Dendritic cell treated with granulocyte-macrophage colony-stimulating factor and Interleukin-4, amounts not matched to agents 40 ng/mL and 50 ng/mL, for 4 days (primary cell): ENCODE measurements around the gene NEK11.

Source experiments
- H3K27ac Mint-ChIP-seq: one replicate; pipeline ENCODE4 v1.8.0; 2022; ENCODE audit warnings: mild to moderate bottlenecking, mixed read lengths
- H3K27me3 Mint-ChIP-seq: one replicate; pipeline ENCODE4 v1.8.0; 2022; ENCODE audit warnings: mild to moderate bottlenecking, mixed read lengths
- H3K36me3 Mint-ChIP-seq: one replicate; pipeline ENCODE4 v1.8.0; 2022; ENCODE audit warnings: low read depth, mixed read lengths
- H3K4me1 Mint-ChIP-seq: one replicate; pipeline ENCODE4 v1.8.0; 2022; ENCODE audit warnings: low read depth, mixed read lengths
- H3K4me3 Mint-ChIP-seq: one replicate; pipeline ENCODE4 v1.8.0; 2022; ENCODE audit warnings: mild to moderate bottlenecking, moderate library complexity, mixed read lengths
- H3K9me3 Mint-ChIP-seq: one replicate; pipeline ENCODE4 v1.8.0; 2022; ENCODE audit warnings: mixed read lengths
- intact Hi-C: fragments of 100-400 bp; cut with micrococcal nuclease; formaldehyde crosslinking; loops from one replicate; pipeline ENCODE4 v1.15.0; 2022

Gene NEK11

GRCh38 chr3:131026321-131027151, at the start of gene NEK11, which contains the start of gene ASTE1:
NEK11 (plus strand) TSS chr3:131026877; CDS start chr3:131029709, 2,832 bp downstream.
ASTE1 (minus strand) TSS chr3:131026825; CDS start chr3:131025306, 1,519 bp downstream.
- H3K27ac Mint-ChIP-seq, result peak within 1 kb of the TSS; percentile 96
- H3K4me1 Mint-ChIP-seq, result peaks cover 41% of the 10 kb centered on the region
- no peaks in the 10 kb centered on the region for H3K27me3 Mint-ChIP-seq

GRCh38 chr3:130979117-130979516, 47.6 kb upstream of the NEK11 start:
- H3K36me3 Mint-ChIP-seq, result peaks cover 65% of the 10 kb centered on the region
- no peak overlapping the region for H3K4me3 Mint-ChIP-seq
- H3K9me3 Mint-ChIP-seq, result no peaks in the 10 kb centered on the region
- no peak overlapping the region for H3K27ac Mint-ChIP-seq
- intact Hi-C loops, result no loop called here
- H3K27me3 Mint-ChIP-seq, result no peaks in the 10 kb centered on the region
- H3K4me1 Mint-ChIP-seq, result no peaks in the 10 kb centered on the region

More at GRCh38 chr3:131026321-131027151, at the start of gene NEK11, which contains the start of gene ASTE1:
- Mint-ChIP-seq H3K9me3 (no peaks in the 10 kb centered on the region), H3K36me3 (peaks cover 20% of the 10 kb centered on the region), H3K4me3 (peak within 1 kb of the TSS; percentile 86)
- intact Hi-C loops, result loop anchor here (1.0 to 10.0 kb wide), 4 partner anchors 132 to 476 kb away; partner anchors contain the start of genes ATP2C1, MRPL3 and PIK3R4

GRCh38 chr3:130981469-130981868, 45.2 kb upstream of the NEK11 start:
- Mint-ChIP-seq H3K4me3 (no peak overlapping the region), H3K4me1 (no peaks in the 10 kb centered on the region), H3K27me3 (no peaks in the 10 kb centered on the region), H3K36me3 (peaks cover 56% of the 10 kb centered on the region), H3K27ac (no peak overlapping the region), H3K9me3 (no peaks in the 10 kb centered on the region)
- intact Hi-C loops, result no loop called here

- H3K4me3 Mint-ChIP-seq, result no peak overlapping the region
- peaks cover 18% of the 10 kb centered on the region for H3K4me1 Mint-ChIP-seq
- peaks cover 53% of the 10 kb centered on the region for H3K36me3 Mint-ChIP-seq
- intact Hi-C loops, result no loop called here
- H3K27me3 Mint-ChIP-seq, result no peaks in the 10 kb centered on the region
- no peaks in the 10 kb centered on the region for H3K9me3 Mint-ChIP-seq
- H3K27ac Mint-ChIP-seq, result peak overlapping the region; percentile 47
Observed at GRCh38 chr3:130990282-130990681, 36.4 kb upstream of the NEK11 start.

GRCh38 chr3:130991126-130991525, 35.6 kb upstream of the NEK11 start:
- no peak overlapping the region for H3K4me3 Mint-ChIP-seq
- intact Hi-C loops, result no loop called here
- H3K27me3 Mint-ChIP-seq, result no peaks in the 10 kb centered on the region
- peaks cover 47% of the 10 kb centered on the region for H3K36me3 Mint-ChIP-seq
- H3K9me3 Mint-ChIP-seq, result no peaks in the 10 kb centered on the region
- H3K4me1 Mint-ChIP-seq, result peaks cover 18% of the 10 kb centered on the region
- H3K27ac Mint-ChIP-seq, result peak overlapping the region; percentile 47

- intact Hi-C loops, result no loop called here
- Mint-ChIP-seq H3K4me1 (peaks cover 18% of the 10 kb centered on the region), H3K27me3 (no peaks in the 10 kb centered on the region), H3K9me3 (no peaks in the 10 kb centered on the region), H3K36me3 (peaks cover 36% of the 10 kb centered on the region), H3K27ac (no peak overlapping the region), H3K4me3 (no peak overlapping the region)
Observed at GRCh38 chr3:130992344-130992743, 34.3 kb upstream of the NEK11 start.

GRCh38 chr3:130997289-130997688, 29.4 kb upstream of the NEK11 start:
- H3K9me3 Mint-ChIP-seq, result no peaks in the 10 kb centered on the region
- H3K27ac Mint-ChIP-seq, result no peak overlapping the region
- peaks cover 23% of the 10 kb centered on the region for H3K36me3 Mint-ChIP-seq
- no peak overlapping the region for H3K4me3 Mint-ChIP-seq
- no peaks in the 10 kb centered on the region for H3K27me3 Mint-ChIP-seq
- intact Hi-C loops, result no loop called here
- H3K4me1 Mint-ChIP-seq, result no peaks in the 10 kb centered on the region

GRCh38 chr3:131001071-131001470, 25.6 kb upstream of the NEK11 start:
- intact Hi-C loops, result no loop called here
- no peaks in the 10 kb centered on the region for H3K27me3 Mint-ChIP-seq
- H3K9me3 Mint-ChIP-seq, result no peaks in the 10 kb centered on the region
- H3K27ac Mint-ChIP-seq, result no peak overlapping the region
- peaks cover 43% of the 10 kb centered on the region for H3K36me3 Mint-ChIP-seq
- no peaks in the 10 kb centered on the region for H3K4me1 Mint-ChIP-seq
- no peak overlapping the region for H3K4me3 Mint-ChIP-seq

GRCh38 chr3:131004603-131005002, 22.1 kb upstream of the NEK11 start:
- H3K4me3 Mint-ChIP-seq, result no peak overlapping the region
- intact Hi-C loops, result no loop called here
- no peaks in the 10 kb centered on the region for H3K27me3 Mint-ChIP-seq
- peaks cover 55% of the 10 kb centered on the region for H3K36me3 Mint-ChIP-seq
- H3K9me3 Mint-ChIP-seq, result no peaks in the 10 kb centered on the region
- H3K4me1 Mint-ChIP-seq, result no peaks in the 10 kb centered on the region
- no peak overlapping the region for H3K27ac Mint-ChIP-seq

GRCh38 chr3:131007256-131007655, 19.4 kb upstream of the NEK11 start:
- H3K4me3 Mint-ChIP-seq, result no peak overlapping the region
- H3K4me1 Mint-ChIP-seq, result no peaks in the 10 kb centered on the region
- H3K27me3 Mint-ChIP-seq, result no peaks in the 10 kb centered on the region
- H3K36me3 Mint-ChIP-seq, result peaks cover 64% of the 10 kb centered on the region
- H3K27ac Mint-ChIP-seq, result no peak overlapping the region
- intact Hi-C loops, result no loop called here
- H3K9me3 Mint-ChIP-seq, result no peaks in the 10 kb centered on the region

GRCh38 chr3:131007782-131008181, 18.9 kb upstream of the NEK11 start:
- Mint-ChIP-seq H3K36me3 (peaks cover 66% of the 10 kb centered on the region), H3K9me3 (no peaks in the 10 kb centered on the region), H3K27me3 (no peaks in the 10 kb centered on the region), H3K27ac (no peak overlapping the region), H3K4me3 (no peak overlapping the region), H3K4me1 (no peaks in the 10 kb centered on the region)
- intact Hi-C loops, result no loop called here

- intact Hi-C loops, result no loop called here
- Mint-ChIP-seq H3K36me3 (peaks cover 72% of the 10 kb centered on the region), H3K4me3 (no peak overlapping the region), H3K27me3 (no peaks in the 10 kb centered on the region), H3K27ac (no peak overlapping the region), H3K4me1 (no peaks in the 10 kb centered on the region), H3K9me3 (no peaks in the 10 kb centered on the region)
Observed at GRCh38 chr3:131008326-131008725, 18.4 kb upstream of the NEK11 start.

GRCh38 chr3:131009698-131010097, 17.0 kb upstream of the NEK11 start:
- intact Hi-C loops, result no loop called here
- Mint-ChIP-seq H3K4me1 (no peaks in the 10 kb centered on the region), H3K9me3 (no peaks in the 10 kb centered on the region), H3K36me3 (peaks cover 71% of the 10 kb centered on the region), H3K4me3 (no peak overlapping the region), H3K27ac (no peak overlapping the region), H3K27me3 (no peaks in the 10 kb centered on the region)

GRCh38 chr3:131018970-131019369, 7.7 kb upstream of the NEK11 start:
- Mint-ChIP-seq H3K9me3 (no peaks in the 10 kb centered on the region), H3K27me3 (no peaks in the 10 kb centered on the region), H3K4me1 (peaks cover 23% of the 10 kb centered on the region), H3K27ac (no peak overlapping the region), H3K4me3 (no peak overlapping the region), H3K36me3 (peaks cover 38% of the 10 kb centered on the region)
- intact Hi-C loops, result no loop called here
